Right lobe of liver (tissue), 6 donors: Measurements from ENCODE around the gene PLXNC1. TPM values are rescaled to one million over a fixed set of nuclear protein-coding genes. Genes with fewer than 3 reads are reported as not detected.

Experiments used
- ATAC-seq, 4 donors: fragments of 200-7000 bp; cut with Tn5 transposase; one replicate each; pipeline ENCODE4 v1.9.1; 2020; ENCODE audit warnings: mild to moderate bottlenecking in 4 of 4, moderate library complexity in 4 of 4
- DNase-seq, 3 donors: peaks; one replicate each; pipeline ENCODE4 v3.0.0-alpha.2; 2020
- H3K27ac ChIP-seq, 3 donors: fragments of 200-600 bp; one replicate each; pipeline ENCODE4 v1.8.0; 2022
- H3K27me3 ChIP-seq, 2 donors: fragments of 200-600 bp; one replicate each; pipeline ENCODE4 v1.8.0; 2022
- H3K36me3 ChIP-seq, 4 donors: fragments of 200-600 bp; sonication (generic) in 1 of 4; one replicate each; pipeline versions ENCODE4 v1.5.1 to v1.8.0; 2017 to 2022; ENCODE audit warnings: control low read depth in 1 of 4
- H3K4me1 ChIP-seq, 4 donors: fragments of 200-600 bp; sonication (generic) in 1 of 4; one replicate each; pipeline versions ENCODE4 v1.5.1 to v1.8.0; 2017 to 2022; ENCODE audit warnings: control low read depth in 1 of 4
- H3K4me3 ChIP-seq, 3 donors: fragments of 200-600 bp; one replicate each; pipeline ENCODE4 v1.8.0; 2022
- H3K9me3 ChIP-seq, 4 donors: fragments of 200-600 bp; sonication (generic) in 1 of 4; one replicate each; pipeline versions ENCODE4 v1.5.1 to v1.8.0; 2017 to 2022; ENCODE audit warnings: control low read depth in 1 of 4
- POLR2A ChIP-seq: fragments of 450-650 bp; IDR thresholded peaks from one replicate; pipeline ENCODE4 v1.6.1; 2017; ENCODE audit warnings: antibody characterized with exemption, mild to moderate bottlenecking
- WGBS: methylation state at CpG from one replicate; pipeline ENCODE4 v1.1.6; 2018; ENCODE audit warnings: low coverage, low lambda C conversion rate; ENCODE audit not compliant: insufficient coverage; ENCODE audit errors: missing lambda C conversion rate; 5-methylcytosine and 5-hydroxymethylcytosine counted together
- intact Hi-C, 2 donors: fragments of 100-400 bp; cut with DNase I; formaldehyde crosslinking; loops; one replicate each; pipeline versions ENCODE4 v1.11.2 to v1.14.1; 2022
- total RNA-seq, 6 experiments: library from RNA; depleted of rRNA in 2 of 6; stranded (reverse); fragments of >200 nt in 2 of 6; fragmentation: NEBNext Ultra II Directional in 3 of 6; extraction: Animal tissue kit (Norgen Biotek cat#: 25700) in 3 of 6; gene quantifications; one replicate each; pipeline versions ENCODE4 v1.1.0 to v1.2.4, GENCODE V29; 2016 to 2023
- TF ChIP-seq, protein P1 (sequence below), 4 donors: fragments of 200-600 bp in 3 of 4; fragments of 450-650 bp in 1 of 4; IDR thresholded peaks; one replicate each; pipeline versions ENCODE4 v1.5.1 to v1.8.0; 2016 to 2022; ENCODE audit warnings: antibody characterized with exemption in 4 of 4, mild to moderate bottlenecking in 2 of 4
- donor health status: DM: no; HTN: yes; CAD: no.
- donor health status: DM: no; HTN: no; CAD: no.
- donor health status: DM: no; HTN: no; CAD: no.
- donor health status: DM: no; HTN: yes; CAD: no.
- donor health status: DM: no; HTN: yes; CAD: no.

PLXNC1 gene
- total RNA-seq, 6 experiments from 2014 or later: 1.6 to 7.0 (median 3.5) TPM

DNA sequence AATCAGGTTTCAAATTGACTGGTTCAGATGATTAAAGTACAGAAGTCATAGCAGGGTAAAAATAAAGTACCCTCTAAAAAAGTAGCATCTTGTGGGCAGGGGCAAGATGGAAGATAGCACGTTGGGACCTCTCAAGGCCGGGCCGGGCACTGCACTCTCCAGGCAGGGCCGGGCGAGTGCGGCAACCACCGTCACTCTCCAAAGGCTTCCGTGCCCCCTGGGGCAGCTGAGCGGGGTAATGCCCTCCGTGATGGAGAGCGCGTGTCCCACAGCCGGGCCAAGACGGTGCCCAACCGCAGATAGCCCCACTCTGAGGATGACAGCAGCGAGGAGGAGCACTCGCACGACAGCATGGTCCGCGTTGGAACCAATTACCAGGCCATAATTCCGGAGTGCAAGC is 8.6 kb upstream of the PLXNC1 start:
- 100% methylated on average over 1 of the region's 21 CpGs for WGBS
- intact Hi-C loops: loop anchor here (5.0 to 10.0 kb wide), 3 partner anchors 295 to 775 kb away; no protein-coding TSS in a partner anchor
- no peaks in the 10 kb centered on the region for H3K4me1 ChIP-seq
- peak in 1 of 4 donors; percentile 14 for ATAC-seq
- no peaks in the 10 kb centered on the region for H3K36me3 ChIP-seq
- DNase-seq: peak in 1 of 3 donors; percentile 46
- H3K27ac ChIP-seq: no peak overlapping the region
- H3K9me3 ChIP-seq: no peaks in the 10 kb centered on the region
- no peaks in the 10 kb centered on the region for H3K27me3 ChIP-seq
- TF ChIP-seq POLR2A: no peak
- TF ChIP-seq, protein P1, sequence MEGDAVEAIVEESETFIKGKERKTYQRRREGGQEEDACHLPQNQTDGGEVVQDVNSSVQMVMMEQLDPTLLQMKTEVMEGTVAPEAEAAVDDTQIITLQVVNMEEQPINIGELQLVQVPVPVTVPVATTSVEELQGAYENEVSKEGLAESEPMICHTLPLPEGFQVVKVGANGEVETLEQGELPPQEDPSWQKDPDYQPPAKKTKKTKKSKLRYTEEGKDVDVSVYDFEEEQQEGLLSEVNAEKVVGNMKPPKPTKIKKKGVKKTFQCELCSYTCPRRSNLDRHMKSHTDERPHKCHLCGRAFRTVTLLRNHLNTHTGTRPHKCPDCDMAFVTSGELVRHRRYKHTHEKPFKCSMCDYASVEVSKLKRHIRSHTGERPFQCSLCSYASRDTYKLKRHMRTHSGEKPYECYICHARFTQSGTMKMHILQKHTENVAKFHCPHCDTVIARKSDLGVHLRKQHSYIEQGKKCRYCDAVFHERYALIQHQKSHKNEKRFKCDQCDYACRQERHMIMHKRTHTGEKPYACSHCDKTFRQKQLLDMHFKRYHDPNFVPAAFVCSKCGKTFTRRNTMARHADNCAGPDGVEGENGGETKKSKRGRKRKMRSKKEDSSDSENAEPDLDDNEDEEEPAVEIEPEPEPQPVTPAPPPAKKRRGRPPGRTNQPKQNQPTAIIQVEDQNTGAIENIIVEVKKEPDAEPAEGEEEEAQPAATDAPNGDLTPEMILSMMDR (IDR thresholded peaks at IDR 0.05): no peak
- H3K4me3 ChIP-seq: no peak overlapping the region

DNA sequence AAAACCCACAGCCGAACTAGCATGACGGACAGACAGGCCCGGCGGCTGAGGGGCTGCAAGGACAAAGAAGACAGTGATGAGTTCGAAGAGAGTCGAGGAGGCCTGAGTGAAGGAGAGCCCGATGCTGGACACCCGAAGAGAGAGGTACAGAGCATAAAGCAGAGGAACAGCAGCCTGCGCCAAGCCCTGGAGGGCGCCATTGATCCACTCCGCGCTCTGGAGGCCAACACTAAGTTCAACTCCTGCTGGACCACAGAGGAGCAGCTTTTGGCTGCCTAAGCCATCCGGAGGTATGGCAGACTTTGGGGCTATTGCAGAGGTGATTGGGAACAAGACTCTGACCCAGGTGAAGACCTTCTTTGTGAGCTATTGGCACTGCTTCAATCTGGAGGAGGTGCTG is 7.8 kb upstream of the PLXNC1 start:
- H3K9me3 ChIP-seq: no peaks in the 10 kb centered on the region
- intact Hi-C loops: loop anchor here (5.0 to 10.0 kb wide), 3 partner anchors 294 to 774 kb away; no protein-coding TSS in a partner anchor
- TF ChIP-seq POLR2A: no peak
- TF ChIP-seq, protein P1 (IDR thresholded peaks at IDR 0.05): peak in 3 of 4 donors; percentile 15 to 29 (median 15)
- no peak overlapping the region for H3K4me3 ChIP-seq
- no peaks in the 10 kb centered on the region for H3K36me3 ChIP-seq
- no peaks in the 10 kb centered on the region for H3K27me3 ChIP-seq
- DNase-seq (peak in 1 of 3 donors; percentile 54), ATAC-seq (peak in 3 of 4 donors; percentile 52 to 56 (median 53))
- H3K27ac ChIP-seq: no peak overlapping the region
- no peaks in the 10 kb centered on the region for H3K4me1 ChIP-seq
- WGBS: 75% methylated on average over 6 of the region's 13 CpGs

DNA sequence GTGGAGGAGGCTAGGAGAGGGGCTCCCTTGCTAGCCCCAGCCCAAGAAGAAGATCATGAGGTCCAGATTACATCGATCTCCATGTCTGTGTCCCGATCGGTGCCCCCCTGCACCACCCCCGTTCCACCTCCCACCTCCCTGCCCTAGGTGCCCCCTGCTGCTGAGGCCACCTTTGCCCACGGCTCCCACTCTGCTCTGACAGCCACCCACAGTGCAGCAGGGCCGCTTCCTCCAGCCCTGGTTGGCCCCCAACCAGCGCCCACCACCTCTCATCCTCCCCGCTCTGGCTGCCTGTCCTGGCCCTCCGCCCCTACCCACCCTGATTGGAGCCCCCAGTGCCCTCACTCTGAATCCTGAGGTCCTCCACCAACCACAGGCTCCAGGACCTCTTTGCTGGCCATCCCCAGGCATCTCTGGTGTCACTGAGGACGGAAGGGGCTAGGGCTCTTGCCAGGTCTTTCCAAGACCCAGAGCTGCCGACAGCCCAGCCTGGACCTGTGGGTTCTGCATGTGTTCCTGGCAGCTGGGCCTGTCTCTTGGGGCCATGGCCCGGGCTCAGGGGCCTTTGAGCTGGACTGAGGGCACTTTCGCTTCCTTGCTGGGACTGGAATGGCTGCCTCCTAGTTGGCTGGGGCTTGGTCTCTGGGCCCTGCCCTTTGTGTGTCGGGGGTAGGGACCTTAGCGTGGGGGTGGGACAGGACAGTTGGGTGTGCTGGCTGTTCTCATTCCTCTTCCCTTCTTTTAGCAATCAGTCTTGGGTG is 7.2 kb upstream of the PLXNC1 start:
- peak in 2 of 4 donors; percentile 15 to 24 for ATAC-seq
- no peak for TF ChIP-seq POLR2A
- TF ChIP-seq, protein P1 (IDR thresholded peaks at IDR 0.05): no peak
- no peaks in the 10 kb centered on the region for H3K36me3 ChIP-seq
- no peaks in the 10 kb centered on the region for H3K9me3 ChIP-seq
- H3K4me3 ChIP-seq: no peak overlapping the region
- no peaks in the 10 kb centered on the region for H3K27me3 ChIP-seq
- no peak overlapping the region for H3K27ac ChIP-seq
- no peaks in the 10 kb centered on the region for H3K4me1 ChIP-seq
- intact Hi-C loops: loop anchor here (5.0 to 10.0 kb wide), 3 partner anchors 294 to 774 kb away; no protein-coding TSS in a partner anchor
- DNase-seq: no peak
- WGBS: 72% methylated on average over 5 of the region's 15 CpGs

GRCh38 chr12:94141892-94142291 is 6.5 kb upstream of the PLXNC1 start:
- H3K27me3 ChIP-seq: no peaks in the 10 kb centered on the region
- H3K4me1 ChIP-seq: no peaks in the 10 kb centered on the region
- no peaks in the 10 kb centered on the region for H3K9me3 ChIP-seq
- H3K4me3 ChIP-seq: no peak overlapping the region
- TF ChIP-seq, protein P1 (IDR thresholded peaks at IDR 0.05): no peak
- no peak for TF ChIP-seq POLR2A
- no peaks in the 10 kb centered on the region for H3K36me3 ChIP-seq
- DNase-seq (no peak), ATAC-seq (no peak)
- WGBS: 71% methylated on average over 3 of the region's 3 CpGs
- H3K27ac ChIP-seq: no peak overlapping the region
- intact Hi-C loops: loop anchor here (5.0 to 10.0 kb wide), 3 partner anchors 293 to 773 kb away; no protein-coding TSS in a partner anchor
